Aorta (tissue), 5 donors: ENCODE data around the gene SRGAP3. TPM values are rescaled to one million over a fixed set of nuclear protein-coding genes. Genes with fewer than 3 reads are reported as not detected.

Experiments used
- ATAC-seq: fragments of 200-7000 bp; cut with Tn5 transposase; one replicate; pipeline ENCODE4 v1.9.1; 2022; ENCODE audit warnings: moderate library complexity; ENCODE audit not compliant: low FRiP score
- DNase-seq, 2 donors: peaks; one replicate each; pipeline ENCODE4 v3.0.0-alpha.2; 2020
- H3K27ac ChIP-seq, 2 donors: one replicate each; pipeline ENCODE4 v1.5.1; 2013; ENCODE audit warnings: low read length in 2 of 2, mild to moderate bottlenecking in 2 of 2, moderate library complexity in 2 of 2, control low read depth in 1 of 2, inconsistent platforms in 1 of 2, low read depth in 1 of 2
- H3K27me3 ChIP-seq, 2 donors: one replicate each; pipeline ENCODE4 v1.6.1; 2013; ENCODE audit warnings: control low read depth in 1 of 2, low read length in 1 of 2, mild to moderate bottlenecking in 1 of 2, moderate library complexity in 1 of 2; ENCODE audit not compliant: insufficient read depth in 2 of 2, control insufficient read depth in 1 of 2
- H3K36me3 ChIP-seq, 2 donors: one replicate each; pipeline ENCODE4 v1.6.1; 2013; ENCODE audit warnings: control low read depth in 1 of 2, low read length in 1 of 2, mild to moderate bottlenecking in 1 of 2; ENCODE audit not compliant: insufficient read depth in 2 of 2, control insufficient read depth in 1 of 2
- H3K4me1 ChIP-seq, 2 donors: one replicate each; pipeline ENCODE4 v1.6.1; 2013; ENCODE audit warnings: low read length in 2 of 2, control low read depth in 1 of 2, mild to moderate bottlenecking in 1 of 2, moderate library complexity in 1 of 2; ENCODE audit not compliant: insufficient read depth in 2 of 2, control insufficient read depth in 1 of 2
- H3K4me3 ChIP-seq, 2 donors: one replicate each; pipeline ENCODE4 v1.5.1; 2013; ENCODE audit warnings: low read length in 2 of 2, control low read depth in 1 of 2, mild to moderate bottlenecking in 1 of 2
- H3K9me3 ChIP-seq: one replicate; pipeline ENCODE4 v1.6.1; 2013; ENCODE audit warnings: mild to moderate bottlenecking, low read length; ENCODE audit not compliant: control insufficient read depth
- WGBS, 2 donors: extraction: QIAGEN DNeasy Blood & Tissue Kit; methylation state at CpG; one replicate each; pipeline ENCODE4 v1.1.7; 2013; 5-methylcytosine and 5-hydroxymethylcytosine counted together
- intact Hi-C, 2 donors: fragments of 100-400 bp; cut with DNase I; formaldehyde crosslinking; loops; one replicate each; pipeline versions ENCODE4 v1.14.2 to v1.15.0; 2022
- polyA plus RNA-seq, 2 donors: library from polyadenylated mRNA; stranded (reverse); fragments of 200-250 nt; gene quantifications; one replicate each; pipeline ENCODE4 v1.2.3, GENCODE V29; 2013
- total RNA-seq, 2 donors: library from RNA; stranded (reverse); fragmentation: NEBNext Ultra II Directional; extraction: Animal tissue kit (Norgen Biotek cat#: 25700); gene quantifications; one replicate each; pipeline ENCODE4 v1.2.1, GENCODE V29; 2021
- donor health status: healthy with polysubstance abuse.
- donor health status: Bipolar disorder and iron deficiency.
- donor health status: DM: no; HTN: no; CAD: no.
- donor health status: DM: no; HTN: no; CAD: no.
- donor health status: DM: yes; HTN: yes; CAD: no.

Gene SRGAP3
- total and polyA plus RNA-seq, 4 donors: 0.26 to 11.7 (median 1.3) TPM

- H3K4me3 ChIP-seq: no peak overlapping the region
- intact Hi-C loops: no loop called here
Measured at GRCh38 chr3:9247941-9248521, 1.4 kb downstream of the SRGAP3 start.

GRCh38 chr3:9247361-9247940 lies 2.0 kb downstream of the SRGAP3 start:
- DNase-seq (no peak), ATAC-seq (no peak)
- no peaks in the 10 kb centered on the region for H3K36me3 ChIP-seq
- H3K27ac ChIP-seq: no peak overlapping the region
- no peaks in the 10 kb centered on the region for H3K27me3 ChIP-seq
- H3K9me3 ChIP-seq: no peaks in the 10 kb centered on the region
- no peaks in the 10 kb centered on the region for H3K4me1 ChIP-seq
- H3K4me3 ChIP-seq: no peak overlapping the region
- 93 to 94% methylated on average over 12 of the region's 12 CpGs for WGBS, 2 donors
- intact Hi-C loops: no loop called here

More at GRCh38 chr3:9247941-9248521, 1.4 kb downstream of the SRGAP3 start:
- no peaks in the 10 kb centered on the region for H3K9me3 ChIP-seq
- no peak for ATAC-seq
- H3K4me1 ChIP-seq: no peaks in the 10 kb centered on the region
- DNase-seq: no peak
- H3K27me3 ChIP-seq: no peaks in the 10 kb centered on the region
- 78 to 85% methylated on average over 19 of the region's 19 CpGs for WGBS, 2 donors
- no peak overlapping the region for H3K27ac ChIP-seq
- no peaks in the 10 kb centered on the region for H3K36me3 ChIP-seq

DNA sequence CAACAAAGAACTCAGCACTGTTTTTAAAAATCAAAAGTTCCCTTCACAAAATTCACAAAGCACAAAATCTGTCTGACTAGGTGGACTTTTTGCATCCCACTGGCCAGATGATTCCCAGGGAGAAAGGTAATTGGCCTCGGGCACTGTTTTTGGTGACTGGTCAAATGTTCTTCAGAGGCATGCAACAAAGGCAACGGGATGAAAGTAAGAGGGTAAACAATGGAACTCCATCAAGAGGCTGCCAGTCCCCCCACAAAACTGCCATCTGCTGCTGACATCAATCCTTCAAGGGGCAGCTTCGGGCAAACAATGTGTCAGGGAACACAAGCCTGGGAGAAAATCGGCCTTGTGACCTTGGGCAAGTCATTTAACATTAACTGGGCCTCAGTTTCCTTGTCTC lies 3.3 kb downstream of the SRGAP3 start:
- 96 to 97% methylated on average over 4 of the region's 4 CpGs for WGBS, 2 donors
- Histone ChIP-seq H3K36me3 (no peaks in the 10 kb centered on the region), H3K27ac (no peak overlapping the region)

DNA sequence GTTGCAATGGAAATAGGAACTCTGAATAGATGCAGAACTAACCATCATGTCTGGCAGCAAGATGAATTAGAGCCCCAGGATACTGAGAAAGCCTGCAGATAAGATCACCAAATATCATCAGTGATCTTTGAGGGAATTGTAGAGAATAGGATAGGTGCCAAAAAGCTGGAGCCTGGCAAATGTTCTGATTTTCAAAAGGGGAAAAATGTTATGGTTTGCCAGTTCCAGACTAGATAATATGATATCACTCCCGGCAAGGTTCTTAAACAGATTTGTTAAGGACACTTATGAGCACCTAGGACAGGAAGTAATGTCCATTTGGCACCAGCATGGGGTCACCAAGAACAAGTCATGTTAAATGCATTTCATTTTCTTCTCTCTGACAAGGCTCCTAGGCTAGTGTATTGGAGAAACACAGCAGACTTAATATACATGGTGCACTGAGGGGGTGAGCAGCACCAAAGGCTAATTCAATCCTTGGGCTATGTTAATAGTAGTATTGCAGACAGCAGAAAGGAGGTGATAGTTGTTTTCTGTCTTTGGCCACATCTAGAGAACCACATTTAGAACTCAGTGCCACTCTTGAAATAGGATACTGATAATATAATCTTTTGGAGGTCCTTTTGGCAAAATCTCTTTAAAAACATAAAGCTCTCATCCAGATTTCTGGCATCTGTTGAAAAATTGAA lies 4.8 kb downstream of the SRGAP3 start:
- 52 to 58% methylated on average over 1 of the region's 1 CpG for WGBS, 2 donors
- Histone ChIP-seq H3K4me3 (no peak overlapping the region), H3K27ac (no peak overlapping the region), H3K4me1 (no peaks in the 10 kb centered on the region), H3K36me3 (no peaks in the 10 kb centered on the region), H3K27me3 (no peaks in the 10 kb centered on the region), H3K9me3 (no peaks in the 10 kb centered on the region)
- intact Hi-C loops: no loop called here
- ATAC-seq (no peak), DNase-seq (no peak)

More for the DNA sequence above, 3.3 kb downstream of the SRGAP3 start:
- DNase-seq: no peak
- intact Hi-C loops: no loop called here
- Histone ChIP-seq H3K4me1 (no peaks in the 10 kb centered on the region), H3K4me3 (no peak overlapping the region), H3K9me3 (no peaks in the 10 kb centered on the region), H3K27me3 (no peaks in the 10 kb centered on the region)
- no peak for ATAC-seq

- Histone ChIP-seq H3K36me3 (no peaks in the 10 kb centered on the region), H3K27me3 (no peaks in the 10 kb centered on the region), H3K27ac (no peak overlapping the region), H3K4me1 (no peaks in the 10 kb centered on the region), H3K4me3 (no peak overlapping the region), H3K9me3 (no peaks in the 10 kb centered on the region)
- WGBS, 2 donors: 92 to 98% methylated on average over 4 of the region's 4 CpGs
- intact Hi-C loops: no loop called here
- no peak for ATAC-seq
- no peak for DNase-seq
Measured at GRCh38 chr3:9241956-9242355, 7.5 kb downstream of the SRGAP3 start.

GRCh38 chr3:9239680-9240079 lies 9.8 kb downstream of the SRGAP3 start:
- intact Hi-C loops: no loop called here
- no peak for ATAC-seq

GRCh38 chr3:9238721-9239295 lies 10.6 kb downstream of the SRGAP3 start:
- H3K27me3 ChIP-seq: no peaks in the 10 kb centered on the region
- H3K4me3 ChIP-seq: no peak overlapping the region
- DNase-seq (no peak), ATAC-seq (no peak)
- H3K4me1 ChIP-seq: no peaks in the 10 kb centered on the region
- no peaks in the 10 kb centered on the region for H3K36me3 ChIP-seq
- no peak overlapping the region for H3K27ac ChIP-seq
- intact Hi-C loops: no loop called here
- no peaks in the 10 kb centered on the region for H3K9me3 ChIP-seq
- WGBS, 2 donors: 88 to 91% methylated on average over 4 of the region's 4 CpGs

More at GRCh38 chr3:9239680-9240079, 9.8 kb downstream of the SRGAP3 start:
- Histone ChIP-seq H3K9me3 (no peaks in the 10 kb centered on the region), H3K27ac (no peak overlapping the region), H3K27me3 (no peaks in the 10 kb centered on the region), H3K36me3 (no peaks in the 10 kb centered on the region), H3K4me3 (no peak overlapping the region), H3K4me1 (no peaks in the 10 kb centered on the region)
- DNase-seq: no peak
- 80 to 82% methylated on average over 1 of the region's 1 CpG for WGBS, 2 donors

- no peaks in the 10 kb centered on the region for H3K36me3 ChIP-seq
- intact Hi-C loops: no loop called here
- WGBS, 2 donors: 94 to 95% methylated on average over 5 of the region's 5 CpGs
- H3K27ac ChIP-seq: no peak overlapping the region
- H3K4me1 ChIP-seq: no peaks in the 10 kb centered on the region
- DNase-seq (no peak), ATAC-seq (no peak)
- no peaks in the 10 kb centered on the region for H3K27me3 ChIP-seq
- H3K9me3 ChIP-seq: no peaks in the 10 kb centered on the region
- no peak overlapping the region for H3K4me3 ChIP-seq
Measured at GRCh38 chr3:9238276-9238675, 11.2 kb downstream of the SRGAP3 start.
